Measurements from ENCODE around the gene RAB8B. TPM values are rescaled to one million over a fixed set of nuclear protein-coding genes. Genes with fewer than 3 reads are reported as not detected.

Gene RAB8B
- total and polyA plus RNA-seq, 7 donors: 6.5 to 30.4 (median 21.7) TPM

DNA sequence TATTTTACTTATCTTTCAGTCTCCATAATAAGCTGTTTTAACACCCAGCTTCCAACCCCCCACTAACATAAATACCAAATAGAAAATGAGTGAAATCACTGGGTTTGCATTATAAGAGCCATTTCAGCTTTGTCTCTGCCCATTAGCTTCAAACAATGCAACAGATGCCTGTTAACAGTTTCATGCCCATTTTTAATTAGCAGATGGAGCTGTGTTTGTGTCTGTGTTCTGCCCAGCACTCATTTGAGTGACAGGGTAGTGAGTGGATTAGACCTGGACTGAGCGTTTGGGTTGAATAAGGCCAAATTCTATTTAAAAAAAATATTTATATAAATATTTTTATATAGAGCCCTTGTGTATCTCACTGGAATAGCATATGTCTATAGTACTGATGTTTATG is 7.4 kb downstream of the RAB8B start:
- intact Hi-C loops (cut with DNase I): no loop called here
- no peaks in the 10 kb centered on the region for H3K27me3 ChIP-seq
- peaks cover 0 to 50% (median 36%) of the 10 kb centered on the region in 4 donors for H3K4me1 ChIP-seq
- H3K4me3 ChIP-seq: no peak overlapping the region
- H3K36me3 ChIP-seq: no peaks in the 10 kb centered on the region
- H3K9me3 ChIP-seq: no peaks in the 10 kb centered on the region
- TF ChIP-seq, protein P1, sequence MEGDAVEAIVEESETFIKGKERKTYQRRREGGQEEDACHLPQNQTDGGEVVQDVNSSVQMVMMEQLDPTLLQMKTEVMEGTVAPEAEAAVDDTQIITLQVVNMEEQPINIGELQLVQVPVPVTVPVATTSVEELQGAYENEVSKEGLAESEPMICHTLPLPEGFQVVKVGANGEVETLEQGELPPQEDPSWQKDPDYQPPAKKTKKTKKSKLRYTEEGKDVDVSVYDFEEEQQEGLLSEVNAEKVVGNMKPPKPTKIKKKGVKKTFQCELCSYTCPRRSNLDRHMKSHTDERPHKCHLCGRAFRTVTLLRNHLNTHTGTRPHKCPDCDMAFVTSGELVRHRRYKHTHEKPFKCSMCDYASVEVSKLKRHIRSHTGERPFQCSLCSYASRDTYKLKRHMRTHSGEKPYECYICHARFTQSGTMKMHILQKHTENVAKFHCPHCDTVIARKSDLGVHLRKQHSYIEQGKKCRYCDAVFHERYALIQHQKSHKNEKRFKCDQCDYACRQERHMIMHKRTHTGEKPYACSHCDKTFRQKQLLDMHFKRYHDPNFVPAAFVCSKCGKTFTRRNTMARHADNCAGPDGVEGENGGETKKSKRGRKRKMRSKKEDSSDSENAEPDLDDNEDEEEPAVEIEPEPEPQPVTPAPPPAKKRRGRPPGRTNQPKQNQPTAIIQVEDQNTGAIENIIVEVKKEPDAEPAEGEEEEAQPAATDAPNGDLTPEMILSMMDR (IDR thresholded peaks at IDR 0.05): no peak
- TF ChIP-seq POLR2A (IDR thresholded peaks at IDR 0.05) (no peak), EP300 (IDR thresholded peaks at IDR 0.05) (no peak), POLR2AphosphoS5 (IDR thresholded peaks at IDR 0.05) (no peak)
- peak overlapping the region in 1 of 4 donors; percentile 53 for H3K27ac ChIP-seq
- no peak for DNase-seq
- WGBS, 2 donors: 86 to 93% methylated on average over 1 of the region's 1 CpG

DNA sequence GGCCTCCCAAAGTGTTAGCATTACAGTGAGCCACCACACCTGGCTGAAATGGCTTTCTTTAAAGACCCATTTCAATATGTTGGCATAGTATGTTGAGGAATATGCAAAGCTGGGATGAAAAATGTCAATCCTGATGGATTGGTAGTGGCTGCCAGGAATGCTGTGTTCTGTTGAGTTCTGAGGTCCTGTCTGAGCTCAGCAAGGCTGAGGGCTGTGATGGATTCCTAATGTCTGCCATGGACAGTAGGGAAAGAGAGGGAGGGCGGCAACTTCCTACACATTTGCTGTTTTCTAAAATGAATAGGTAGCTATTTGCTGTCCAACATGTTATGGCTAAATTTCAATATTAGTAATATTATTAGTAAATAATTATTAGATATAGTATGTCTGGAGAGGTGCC is 8.2 kb downstream of the RAB8B start:
- DNase-seq: no peak
- no peak overlapping the region for H3K27ac ChIP-seq
- no peaks in the 10 kb centered on the region for H3K36me3 ChIP-seq
- WGBS, 2 donors: 96 to 100% methylated on average over 1 of the region's 1 CpG
- no peaks in the 10 kb centered on the region for H3K9me3 ChIP-seq
- peaks cover 0 to 54% (median 36%) of the 10 kb centered on the region in 4 donors for H3K4me1 ChIP-seq
- no peaks in the 10 kb centered on the region for H3K27me3 ChIP-seq
- intact Hi-C loops (cut with DNase I): no loop called here
- H3K4me3 ChIP-seq: no peak overlapping the region
- TF ChIP-seq, protein P1 (IDR thresholded peaks at IDR 0.05): no peak
- TF ChIP-seq EP300 (IDR thresholded peaks at IDR 0.05): no peak
- no peak for TF ChIP-seq POLR2AphosphoS5 (IDR thresholded peaks at IDR 0.05)
- TF ChIP-seq POLR2A (IDR thresholded peaks at IDR 0.05): no peak

DNA sequence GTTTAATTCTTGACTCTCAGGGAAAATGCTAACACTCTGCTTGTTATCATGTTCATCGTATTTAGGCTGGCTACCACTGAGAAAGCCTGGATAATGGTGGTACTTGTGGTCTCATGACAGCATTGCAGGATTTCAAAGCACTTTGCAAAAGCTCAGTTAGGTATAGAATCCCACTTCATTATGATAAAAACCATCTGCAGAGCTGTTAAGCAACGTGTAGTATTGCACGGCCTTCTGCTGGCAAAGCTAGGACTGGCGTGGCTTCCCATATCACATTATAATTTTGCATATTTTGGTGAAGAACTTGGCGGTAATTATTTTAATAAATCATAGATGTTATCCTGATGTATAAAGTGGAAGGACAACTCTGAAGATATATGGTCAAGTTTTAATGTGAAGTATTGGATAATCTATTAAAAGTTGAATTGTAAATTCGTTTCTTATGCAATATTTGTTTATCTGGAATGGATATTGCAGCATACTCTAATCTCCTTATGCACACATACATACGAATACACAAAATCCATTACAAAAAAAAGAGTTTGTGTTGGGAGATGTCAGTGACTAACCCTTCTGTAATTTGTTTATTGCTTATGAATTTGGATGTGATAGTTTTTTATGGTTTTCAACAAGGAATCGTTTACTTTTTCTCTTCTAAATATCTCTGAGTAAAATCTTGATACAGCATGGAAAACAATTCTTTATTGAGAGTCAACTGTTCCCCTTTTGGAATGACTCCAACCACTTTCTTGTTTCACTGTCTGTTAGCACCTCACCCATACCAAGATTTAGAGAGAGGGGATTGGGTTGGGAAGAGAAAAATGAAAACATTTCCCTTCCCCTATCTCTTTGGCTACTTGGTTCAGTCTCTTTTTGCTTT is 9.2 kb downstream of the RAB8B start:
- WGBS, 2 donors: 56 to 59% methylated on average over 8 of the region's 8 CpGs
- H3K27me3 ChIP-seq: no peaks in the 10 kb centered on the region
- H3K4me3 ChIP-seq: no peak overlapping the region
- H3K4me1 ChIP-seq: peaks cover 0 to 61% (median 34%) of the 10 kb centered on the region in 4 donors
- intact Hi-C loops (cut with DNase I): no loop called here
- H3K9me3 ChIP-seq: no peaks in the 10 kb centered on the region
- no peak overlapping the region for H3K27ac ChIP-seq
- H3K36me3 ChIP-seq: no peaks in the 10 kb centered on the region
- no peak for DNase-seq
- TF ChIP-seq, protein P1 (IDR thresholded peaks at IDR 0.05): no peak
- TF ChIP-seq POLR2AphosphoS5 (IDR thresholded peaks at IDR 0.05): no peak
- TF ChIP-seq POLR2A (IDR thresholded peaks at IDR 0.05): no peak
- no peak for TF ChIP-seq EP300 (IDR thresholded peaks at IDR 0.05)

DNA sequence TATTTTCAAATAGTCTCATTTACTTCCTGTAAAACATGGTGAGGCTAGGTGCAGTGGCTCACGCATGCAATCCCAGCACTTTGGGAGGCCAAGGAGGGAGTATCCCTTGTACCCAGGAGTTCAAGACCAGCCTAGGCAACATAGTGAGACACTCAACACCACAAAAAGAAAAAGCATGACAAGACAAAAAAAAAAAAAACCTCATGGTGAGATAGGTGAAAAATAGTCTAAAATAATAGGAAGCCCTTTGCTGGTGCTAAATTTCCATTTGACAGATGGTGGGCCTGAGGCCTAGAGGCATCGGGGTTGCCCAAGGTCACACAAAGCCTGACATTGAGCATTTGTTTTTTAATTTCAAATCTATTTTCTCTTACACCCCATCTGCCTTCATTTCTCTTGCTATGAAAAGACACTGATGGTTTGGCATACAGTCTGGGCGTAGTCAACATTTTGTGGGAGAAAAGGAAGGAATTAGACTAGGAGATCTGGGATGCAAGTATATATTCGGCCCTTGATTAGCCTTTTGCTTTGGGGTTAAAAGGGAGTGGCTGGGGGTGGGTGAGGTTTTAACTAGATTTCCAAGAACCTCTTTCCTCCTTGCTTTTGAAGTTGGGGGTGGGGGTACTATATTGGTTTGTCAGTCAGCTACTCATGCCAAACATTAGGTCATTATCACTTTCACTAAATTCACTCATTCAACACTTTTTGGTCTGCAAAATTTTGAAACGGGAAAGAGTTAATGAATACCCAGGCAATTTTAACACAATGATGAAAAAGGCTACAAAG is 11.3 kb downstream of the RAB8B start:
- Histone ChIP-seq H3K4me1 (peaks cover 0 to 42% (median 15%) of the 10 kb centered on the region in 4 donors), H3K36me3 (no peaks in the 10 kb centered on the region), H3K27ac (no peak overlapping the region), H3K4me3 (no peak overlapping the region), H3K27me3 (no peaks in the 10 kb centered on the region), H3K9me3 (no peaks in the 10 kb centered on the region)
- DNase-seq: no peak
- TF ChIP-seq, protein P1 (IDR thresholded peaks at IDR 0.05): no peak
- no peak for TF ChIP-seq POLR2AphosphoS5 (IDR thresholded peaks at IDR 0.05)
- TF ChIP-seq POLR2A (IDR thresholded peaks at IDR 0.05): no peak
- no peak for TF ChIP-seq EP300 (IDR thresholded peaks at IDR 0.05)
- intact Hi-C loops (cut with DNase I): no loop called here
- 88 to 90% methylated on average over 5 of the region's 5 CpGs for WGBS, 2 donors
